GM21367 (cell line): ENCODE data around the gene STAP2.

ENCODE experiments used
- ATAC-seq: cut with Tn5 transposase; IDR thresholded peaks from one replicate; pipeline ENCODE4 v1.9.1; 2021; ENCODE audit not compliant: unreplicated experiment

STAP2 gene

GRCh38 chr19:4338441-4339355, at the start of gene STAP2:
Gene STAP2, minus strand, starts transcription at chr19:4338827. Its CDS starts 74 bp downstream, at chr19:4338753.
- no peak for ATAC-seq

- ATAC-seq = no peak
These were observed 47.6 kb upstream of the STAP2 start for GRCh38 chr19:4386041-4386782.

- no peak for ATAC-seq
These were observed 46.8 kb upstream of the STAP2 start for GRCh38 chr19:4385291-4386040.

GRCh38 chr19:4380254-4380727, 41.7 kb upstream of the STAP2 start:
- ATAC-seq = no peak

GRCh38 chr19:4379383-4380253, 41.0 kb upstream of the STAP2 start:
- ATAC-seq = no peak

GRCh38 chr19:4378886-4379285, 40.3 kb upstream of the STAP2 start:
- ATAC-seq = no peak

GRCh38 chr19:4376991-4377781, 38.6 kb upstream of the STAP2 start:
- ATAC-seq = no peak

- no peak for ATAC-seq
These were observed 38.0 kb upstream of the STAP2 start for GRCh38 chr19:4376671-4376990.

GRCh38 chr19:4376028-4376670, 37.5 kb upstream of the STAP2 start:
- no peak for ATAC-seq

- ATAC-seq = no peak
These were observed 36.8 kb upstream of the STAP2 start for GRCh38 chr19:4375164-4376027.

- no peak for ATAC-seq
These were observed 36.0 kb upstream of the STAP2 start for GRCh38 chr19:4374498-4375163.

GRCh38 chr19:4373601-4374497, 35.2 kb upstream of the STAP2 start:
- no peak for ATAC-seq

GRCh38 chr19:4373013-4373367, 34.4 kb upstream of the STAP2 start:
- ATAC-seq = no peak

- no peak for ATAC-seq
These were observed 33.8 kb upstream of the STAP2 start for GRCh38 chr19:4372165-4373012.

- ATAC-seq = no peak
These were observed 32.9 kb upstream of the STAP2 start for GRCh38 chr19:4371247-4372164.
